BE2C (cell line): ENCODE measurements around the gene A1CF.

Experiments
- DNase-seq: peaks from one replicate; pipeline ENCODE4 v3.0.0-alpha.2; 2020
- H3K27me3 ChIP-seq: fragments of 250-450 bp; sonication (Bioruptor Pico); 2 replicates; pipeline ENCODE4 v1.5.1; 2020; ENCODE audit warnings: mild to moderate bottlenecking
- H3K36me3 ChIP-seq: fragments of 250-450 bp; sonication (Bioruptor Pico); 2 replicates; pipeline ENCODE4 v1.5.1; 2020; ENCODE audit warnings: mild to moderate bottlenecking
- H3K4me1 ChIP-seq: fragments of 250-450 bp; sonication (Bioruptor Pico); 2 replicates; pipeline ENCODE4 v1.5.1; 2020
- H3K4me3 ChIP-seq: 2 replicates; pipeline ENCODE4 v1.5.1; 2011; ENCODE audit warnings: low read depth, low read length
- H3K9me3 ChIP-seq: fragments of 250-450 bp; sonication (Bioruptor Pico); 2 replicates; pipeline ENCODE4 v1.5.1; 2020
- CTCF ChIP-seq: IDR thresholded peaks from 2 replicates; pipeline ENCODE4 v1.5.1; 2012; ENCODE audit warnings: mild to moderate bottlenecking, low read depth, low read length

The A1CF gene

GRCh38 chr10:50855461-50855860 lies 30.0 kb downstream of the A1CF start:
- no peak for TF ChIP-seq CTCF
- Histone ChIP-seq H3K4me3 (no peak overlapping the region), H3K36me3 (no peaks in the 10 kb centered on the region), H3K9me3 (no peaks in the 10 kb centered on the region), H3K27me3 (no peaks in the 10 kb centered on the region), H3K4me1 (no peaks in the 10 kb centered on the region)
- no peak for DNase-seq

- Histone ChIP-seq H3K9me3 (no peaks in the 10 kb centered on the region), H3K36me3 (no peaks in the 10 kb centered on the region), H3K4me3 (no peak overlapping the region), H3K27me3 (no peaks in the 10 kb centered on the region), H3K4me1 (no peaks in the 10 kb centered on the region)
- DNase-seq = no peak
- no peak for TF ChIP-seq CTCF
Observed at GRCh38 chr10:50855015-50855414, 30.4 kb downstream of the A1CF start.

GRCh38 chr10:50853557-50853956 lies 31.9 kb downstream of the A1CF start:
- no peak for DNase-seq
- H3K27me3 ChIP-seq = no peaks in the 10 kb centered on the region
- no peaks in the 10 kb centered on the region for H3K9me3 ChIP-seq
- no peaks in the 10 kb centered on the region for H3K4me1 ChIP-seq
- TF ChIP-seq CTCF = no peak
- no peaks in the 10 kb centered on the region for H3K36me3 ChIP-seq
- no peak overlapping the region for H3K4me3 ChIP-seq

GRCh38 chr10:50851884-50852671 lies 33.3 kb downstream of the A1CF start:
- Histone ChIP-seq H3K36me3 (no peaks in the 10 kb centered on the region), H3K4me1 (no peaks in the 10 kb centered on the region), H3K27me3 (no peaks in the 10 kb centered on the region), H3K4me3 (no peak overlapping the region), H3K9me3 (no peaks in the 10 kb centered on the region)
- no peak for TF ChIP-seq CTCF
- DNase-seq = no peak

GRCh38 chr10:50850578-50851230 lies 34.7 kb downstream of the A1CF start:
- no peak for DNase-seq

More at GRCh38 chr10:50850578-50851230, 34.7 kb downstream of the A1CF start:
- no peak overlapping the region for H3K4me3 ChIP-seq
- no peaks in the 10 kb centered on the region for H3K27me3 ChIP-seq
- no peaks in the 10 kb centered on the region for H3K4me1 ChIP-seq
- TF ChIP-seq CTCF = no peak
- H3K9me3 ChIP-seq = no peaks in the 10 kb centered on the region
- H3K36me3 ChIP-seq = no peaks in the 10 kb centered on the region
